Measurements from ENCODE around the gene PDLIM5.
"Not testable (repeated sequence)": the region's sequence is repeated elsewhere in the genome, so short reads cannot be mapped to it uniquely, and the experiment has no call there.

Gene PDLIM5

DNA sequence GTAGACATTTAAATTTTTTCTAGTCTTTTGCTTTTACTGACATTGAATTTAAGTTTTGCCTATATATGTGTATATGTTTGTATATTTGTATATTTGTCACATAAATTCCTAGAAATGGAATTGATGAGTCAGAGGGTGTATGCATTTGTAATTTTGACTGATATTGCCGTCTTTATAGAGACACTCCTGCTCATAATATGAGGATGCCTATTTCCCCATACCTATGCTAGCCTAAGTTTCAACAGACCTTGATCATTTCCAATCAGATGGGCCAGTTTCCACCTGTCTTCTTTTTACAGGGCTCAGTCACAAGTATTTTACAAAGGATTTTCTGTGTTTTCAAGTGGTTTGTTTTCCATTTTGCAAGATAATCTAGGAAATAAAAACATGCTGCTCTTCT is 10.8 kb downstream of the PDLIM5 start:
- ATAC-seq (replicated peaks) (no peak), DNase-seq (no peak)
- no peaks in the 10 kb centered on the region for H3K27me3 Mint-ChIP-seq

DNA sequence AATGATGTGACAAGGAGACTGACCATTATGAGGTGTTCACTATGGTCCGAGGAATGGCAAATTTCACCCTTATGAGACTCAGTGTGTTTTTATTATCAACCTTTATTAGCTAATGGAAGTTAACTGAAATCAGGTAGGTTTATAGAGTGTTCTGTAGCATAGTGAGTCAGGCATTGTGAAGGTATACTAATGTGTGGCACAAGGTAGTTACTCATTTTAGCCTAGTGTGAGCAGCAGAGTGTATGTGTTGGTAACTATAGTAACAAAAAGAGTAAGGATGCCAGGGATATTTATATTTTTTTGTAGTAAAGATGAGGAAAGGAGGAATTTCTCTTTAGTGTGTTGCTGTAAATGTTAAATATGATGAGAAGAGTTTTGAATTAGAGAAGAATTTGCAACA is 12.0 kb downstream of the PDLIM5 start:
- Mint-ChIP-seq H3K9me3 (no peaks in the 10 kb centered on the region), H3K36me3 (peaks cover 0 to 13% of the 10 kb centered on the region in 2 donors), H3K4me1 (peaks cover 12 to 15% of the 10 kb centered on the region in 2 donors), H3K27ac (no peak overlapping the region), H3K4me3 (no peak overlapping the region), H3K27me3 (no peaks in the 10 kb centered on the region)
- DNase-seq = no peak
- ATAC-seq (replicated peaks) = peak in 1 of 2 donors; percentile 38

More for the DNA sequence above, 10.8 kb downstream of the PDLIM5 start:
- Mint-ChIP-seq H3K9me3 (no peaks in the 10 kb centered on the region), H3K4me1 (peaks cover 13 to 16% of the 10 kb centered on the region in 2 donors), H3K27ac (no peak overlapping the region), H3K36me3 (peaks cover 0 to 13% of the 10 kb centered on the region in 2 donors), H3K4me3 (no peak overlapping the region)

DNA sequence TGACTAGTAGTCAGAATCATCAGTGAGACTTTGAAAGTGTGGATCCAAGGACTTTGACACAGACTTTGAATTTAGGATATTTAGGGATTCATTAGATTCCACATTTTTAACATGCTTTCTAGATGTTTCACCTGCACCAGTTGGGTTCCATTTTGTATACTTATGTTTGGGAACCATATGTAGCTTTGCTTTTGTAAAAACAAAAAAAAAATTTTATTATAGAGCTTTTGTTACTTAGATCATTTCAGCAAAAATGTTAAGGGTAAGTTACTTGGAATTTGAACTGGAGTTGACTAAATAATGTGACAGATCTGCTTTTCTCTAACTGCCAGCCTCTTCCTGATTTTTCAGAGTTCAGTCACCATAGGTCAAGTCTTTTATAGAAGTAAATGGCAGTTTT is 14.6 kb downstream of the PDLIM5 start:
- H3K4me3 Mint-ChIP-seq = no peak overlapping the region

DNA sequence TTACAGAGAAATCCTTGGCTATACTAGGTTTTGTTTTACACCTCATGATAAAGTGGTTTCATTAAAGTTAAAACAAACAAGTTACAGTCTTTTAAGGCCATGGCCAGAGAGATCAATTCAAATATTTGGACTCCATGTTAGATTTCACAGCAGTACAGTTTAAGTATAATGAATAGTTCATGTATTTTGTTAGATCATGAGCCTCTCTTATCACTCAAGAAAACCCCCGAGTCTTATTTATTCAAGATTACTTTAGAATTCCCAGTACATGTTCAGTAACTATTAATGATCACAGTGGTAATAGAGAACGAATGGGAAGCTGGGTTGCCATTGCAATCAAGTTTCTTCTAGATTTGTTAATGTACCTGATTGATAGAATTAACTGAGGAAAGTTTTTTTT is 15.2 kb downstream of the PDLIM5 start:
- peaks cover 11 to 23% of the 10 kb centered on the region in 2 donors for H3K4me1 Mint-ChIP-seq
- DNase-seq (no peak), ATAC-seq (replicated peaks) (no peak)
- H3K4me3 Mint-ChIP-seq = no peak overlapping the region
- no peaks in the 10 kb centered on the region for H3K27me3 Mint-ChIP-seq
- H3K27ac Mint-ChIP-seq = no peak overlapping the region
- peaks cover 4 to 17% of the 10 kb centered on the region in 2 donors for H3K36me3 Mint-ChIP-seq
- no peaks in the 10 kb centered on the region for H3K9me3 Mint-ChIP-seq

More for the DNA sequence above, 14.6 kb downstream of the PDLIM5 start:
- DNase-seq = no peak
- no peak for ATAC-seq (replicated peaks)
- Mint-ChIP-seq H3K9me3 (no peaks in the 10 kb centered on the region), H3K27me3 (no peaks in the 10 kb centered on the region), H3K4me1 (peaks cover 11 to 23% of the 10 kb centered on the region in 2 donors), H3K36me3 (peaks cover 4 to 17% of the 10 kb centered on the region in 2 donors), H3K27ac (no peak overlapping the region)

DNA sequence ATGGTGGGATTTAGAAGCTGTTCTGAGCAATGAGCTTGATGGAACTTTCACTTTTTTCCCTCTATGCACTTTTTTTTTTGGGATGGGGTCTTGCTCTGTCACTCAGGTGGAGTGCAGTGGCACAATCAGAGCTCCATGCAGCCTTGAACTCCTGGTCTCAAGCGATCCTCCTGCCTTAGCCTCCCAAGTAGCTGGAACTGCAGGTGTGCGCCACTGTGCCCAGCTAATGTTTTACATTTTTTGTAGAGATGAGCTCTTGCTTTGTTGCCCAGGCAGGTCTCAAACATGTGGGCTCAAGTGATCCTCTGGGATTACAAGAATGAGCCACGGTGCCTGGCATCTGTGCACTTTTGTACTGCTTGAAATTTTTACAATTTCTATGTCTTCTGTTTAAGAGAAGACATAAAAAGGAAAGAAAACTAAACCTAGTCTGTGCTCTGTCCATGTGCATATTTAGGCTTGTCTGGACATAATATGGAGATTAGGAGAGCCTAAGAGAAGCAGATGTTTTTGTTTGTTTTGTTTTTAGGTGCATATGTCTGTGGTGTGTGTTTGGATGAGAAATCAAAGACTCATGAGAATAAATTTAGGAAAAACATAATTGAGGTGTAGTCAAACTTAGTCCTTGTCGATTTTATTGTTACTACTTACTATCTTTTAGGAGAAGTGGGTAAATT is 16.5 kb downstream of the PDLIM5 start:
- Mint-ChIP-seq H3K27ac (no peak overlapping the region), H3K9me3 (peaks cover 0 to 3% of the 10 kb centered on the region in 2 donors), H3K4me3 (no peak overlapping the region), H3K27me3 (no peaks in the 10 kb centered on the region), H3K36me3 (peaks cover 4 to 17% of the 10 kb centered on the region in 2 donors), H3K4me1 (peaks cover 11 to 22% of the 10 kb centered on the region in 2 donors)
- ATAC-seq (replicated peaks) (no peak), DNase-seq (no peak)

DNA sequence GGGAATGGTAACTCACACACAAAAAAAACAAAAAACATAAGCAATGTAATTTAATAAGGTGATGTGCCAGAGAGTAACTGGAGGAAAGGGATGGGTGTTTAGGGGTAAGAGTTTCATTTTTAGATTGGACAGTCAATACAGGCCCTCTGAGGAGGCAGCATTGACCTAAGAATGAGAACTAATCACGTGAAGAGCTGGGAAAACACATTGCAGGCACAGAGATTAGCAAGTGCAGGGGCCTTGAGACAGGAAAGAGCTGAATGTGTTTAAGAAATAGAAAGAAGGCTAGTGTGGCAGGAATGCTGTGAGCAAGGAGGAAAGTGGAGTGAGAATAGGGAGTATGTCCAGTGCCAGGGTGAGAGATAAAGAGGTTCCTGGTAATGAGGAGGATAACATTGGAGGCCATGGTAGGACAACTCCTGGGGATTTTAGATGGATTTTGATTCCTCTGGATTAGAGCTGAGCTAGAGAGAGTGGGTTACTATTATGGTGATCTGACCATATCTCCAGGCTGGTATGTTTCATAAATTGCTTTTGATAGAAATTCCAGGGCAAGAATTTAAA is 17.6 kb downstream of the PDLIM5 start:
- H3K27ac Mint-ChIP-seq = no peak overlapping the region
- H3K27me3 Mint-ChIP-seq = no peaks in the 10 kb centered on the region
- DNase-seq = no peak
- no peak for ATAC-seq (replicated peaks)
- peaks cover 9 to 17% of the 10 kb centered on the region in 2 donors for H3K4me1 Mint-ChIP-seq
- H3K9me3 Mint-ChIP-seq = peaks cover 0 to 3% of the 10 kb centered on the region in 2 donors
- H3K4me3 Mint-ChIP-seq = no peak overlapping the region
- peaks cover 4 to 17% of the 10 kb centered on the region in 2 donors for H3K36me3 Mint-ChIP-seq

DNA sequence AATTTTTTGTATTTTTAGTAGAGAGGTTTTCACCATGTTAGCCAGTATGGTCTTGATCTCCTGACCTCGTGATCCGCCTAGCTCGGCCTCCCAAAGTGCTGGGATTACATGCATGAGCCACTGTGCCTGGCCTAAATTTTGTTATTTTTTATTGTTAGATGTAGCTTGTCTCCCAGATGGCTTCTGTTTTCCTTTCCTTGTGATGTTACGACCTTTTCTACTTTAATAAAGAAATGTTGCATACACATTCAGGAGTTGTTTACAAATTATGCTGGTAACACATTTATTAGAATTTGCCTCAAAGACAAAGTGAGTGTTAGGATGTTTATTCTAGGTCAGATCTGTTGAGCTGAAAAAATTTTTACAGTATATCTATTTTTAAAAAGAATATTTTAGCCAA is 18.4 kb downstream of the PDLIM5 start:
- DNase-seq = no peak
- Mint-ChIP-seq H3K4me3 (no peak overlapping the region), H3K9me3 (peaks cover 0 to 3% of the 10 kb centered on the region in 2 donors), H3K27me3 (no peaks in the 10 kb centered on the region), H3K4me1 (peaks cover 9 to 17% of the 10 kb centered on the region in 2 donors), H3K27ac (no peak overlapping the region), H3K36me3 (peaks cover 4 to 17% of the 10 kb centered on the region in 2 donors)
- no peak for ATAC-seq (replicated peaks)

DNA sequence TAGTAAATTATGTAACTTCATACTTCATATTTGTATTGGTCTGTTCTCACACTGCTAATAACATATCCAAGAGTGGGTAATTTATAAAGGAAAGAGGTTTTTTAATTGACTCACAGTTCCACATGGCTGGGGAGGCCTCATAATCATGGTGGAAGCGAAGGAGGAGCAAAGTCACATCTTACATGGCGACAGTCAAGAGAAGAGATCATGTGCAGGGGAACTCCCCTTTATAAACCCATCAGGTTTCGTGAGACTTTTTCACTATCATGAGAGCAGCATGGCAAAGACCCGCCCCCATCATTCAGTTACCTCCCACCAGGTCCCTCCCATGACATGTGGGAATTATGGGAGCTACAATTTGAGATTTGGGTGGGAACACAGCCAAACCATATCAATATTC is 19.0 kb downstream of the PDLIM5 start:
- Mint-ChIP-seq H3K4me1 (peaks cover 7 to 13% of the 10 kb centered on the region in 2 donors), H3K36me3 (peaks cover 4 to 14% of the 10 kb centered on the region in 2 donors)
- not testable (repeated sequence) for H3K4me3 Mint-ChIP-seq; DNase-seq; H3K27ac Mint-ChIP-seq; H3K27me3 Mint-ChIP-seq; ATAC-seq (replicated peaks); H3K9me3 Mint-ChIP-seq

DNA sequence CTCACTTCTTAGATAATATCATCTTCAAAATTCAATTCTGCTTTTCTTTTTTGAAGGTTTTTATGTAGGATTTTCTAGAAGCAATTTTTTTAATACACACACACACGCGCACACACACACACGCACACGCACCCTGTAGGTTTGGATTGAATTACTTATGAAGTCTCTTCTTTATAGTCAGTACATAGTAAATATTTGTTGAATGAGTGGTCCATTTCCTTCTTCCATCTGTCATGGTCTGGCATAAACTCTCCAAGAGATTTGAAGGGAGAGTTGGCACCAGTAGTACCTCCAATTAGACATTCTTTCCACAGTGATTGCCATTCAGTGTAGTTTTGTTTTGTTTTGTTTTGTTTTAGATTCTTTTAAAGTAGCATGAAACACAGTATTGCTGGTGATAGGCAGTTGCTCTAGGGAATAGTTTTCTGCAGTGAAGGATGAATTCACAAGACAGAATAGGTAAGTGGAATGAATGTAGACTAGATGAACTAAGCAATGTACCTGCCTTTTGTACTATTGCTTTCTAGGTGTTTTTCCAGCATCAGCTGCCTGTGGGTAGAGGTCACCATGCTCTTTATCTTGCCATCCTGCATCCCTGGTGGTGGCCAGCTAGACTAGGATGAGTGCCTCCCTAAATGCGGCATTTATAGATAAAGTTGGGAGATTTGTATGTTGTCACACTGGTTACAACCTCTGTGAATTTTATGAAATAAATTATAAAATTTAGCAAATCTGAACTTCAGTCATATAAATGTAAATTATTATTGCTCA is 20.5 kb downstream of the PDLIM5 start:
- DNase-seq = no peak
- no peak for ATAC-seq (replicated peaks)

DNA sequence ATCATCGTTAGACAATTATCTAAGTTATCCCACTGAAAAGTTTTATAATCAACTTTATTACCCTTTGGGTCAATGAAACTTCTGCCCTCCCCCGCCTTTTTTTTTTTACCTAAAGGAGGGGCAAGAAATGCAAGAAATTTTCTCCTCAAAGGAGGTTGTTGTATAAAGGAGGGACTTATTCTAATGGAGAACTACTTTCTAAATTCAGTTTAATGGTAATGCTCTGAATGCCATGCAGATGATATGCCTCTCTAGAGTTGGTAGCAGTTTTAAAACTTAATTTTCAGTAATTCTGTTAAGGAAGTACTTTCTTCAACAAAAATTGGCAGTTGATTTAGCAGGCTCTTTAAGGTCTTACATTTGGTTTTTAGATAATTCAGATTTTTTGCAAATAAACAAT is 23.3 kb downstream of the PDLIM5 start:
- H3K36me3 Mint-ChIP-seq = peaks cover 6 to 7% of the 10 kb centered on the region in 2 donors
- H3K4me3 Mint-ChIP-seq = no peak overlapping the region
- peaks cover 2 to 4% of the 10 kb centered on the region in 2 donors for H3K4me1 Mint-ChIP-seq

More for the DNA sequence above, 20.5 kb downstream of the PDLIM5 start:
- H3K36me3 Mint-ChIP-seq = peaks cover 4 to 12% of the 10 kb centered on the region in 2 donors
- no peak overlapping the region for H3K4me3 Mint-ChIP-seq
- H3K27me3 Mint-ChIP-seq = no peaks in the 10 kb centered on the region
- H3K4me1 Mint-ChIP-seq = peaks cover 7 to 11% of the 10 kb centered on the region in 2 donors
- H3K9me3 Mint-ChIP-seq = peaks cover 0 to 3% of the 10 kb centered on the region in 2 donors
- H3K27ac Mint-ChIP-seq = no peak overlapping the region

DNA sequence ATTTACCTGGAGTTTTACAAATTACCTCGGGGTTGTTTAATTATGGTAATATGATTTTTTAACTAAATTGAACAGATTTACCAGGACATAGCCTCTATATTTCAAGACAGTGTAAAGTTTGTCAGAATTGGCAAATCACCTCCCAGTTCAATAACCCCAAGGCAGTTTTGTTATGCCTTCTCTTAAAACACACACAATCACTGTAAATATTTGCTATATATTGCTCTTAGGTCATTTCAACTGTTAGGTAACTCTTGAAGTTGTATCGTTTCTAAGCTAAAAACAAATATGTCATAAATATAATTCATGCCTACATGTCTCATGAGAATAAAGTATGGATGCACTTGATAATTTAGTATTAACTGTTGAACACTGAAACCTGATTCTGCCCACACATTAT is 24.1 kb downstream of the PDLIM5 start:
- Mint-ChIP-seq H3K36me3 (peaks cover 4 to 5% of the 10 kb centered on the region in 2 donors), H3K9me3 (peaks cover 0 to 3% of the 10 kb centered on the region in 2 donors), H3K27me3 (no peaks in the 10 kb centered on the region), H3K4me1 (peaks cover 2 to 4% of the 10 kb centered on the region in 2 donors), H3K27ac (no peak overlapping the region), H3K4me3 (no peak overlapping the region)
- ATAC-seq (replicated peaks) (no peak), DNase-seq (no peak)

More for the DNA sequence above, 23.3 kb downstream of the PDLIM5 start:
- ATAC-seq (replicated peaks) = no peak
- H3K9me3 Mint-ChIP-seq = peaks cover 0 to 3% of the 10 kb centered on the region in 2 donors
- no peaks in the 10 kb centered on the region for H3K27me3 Mint-ChIP-seq
- no peak for DNase-seq
- H3K27ac Mint-ChIP-seq = no peak overlapping the region

DNA sequence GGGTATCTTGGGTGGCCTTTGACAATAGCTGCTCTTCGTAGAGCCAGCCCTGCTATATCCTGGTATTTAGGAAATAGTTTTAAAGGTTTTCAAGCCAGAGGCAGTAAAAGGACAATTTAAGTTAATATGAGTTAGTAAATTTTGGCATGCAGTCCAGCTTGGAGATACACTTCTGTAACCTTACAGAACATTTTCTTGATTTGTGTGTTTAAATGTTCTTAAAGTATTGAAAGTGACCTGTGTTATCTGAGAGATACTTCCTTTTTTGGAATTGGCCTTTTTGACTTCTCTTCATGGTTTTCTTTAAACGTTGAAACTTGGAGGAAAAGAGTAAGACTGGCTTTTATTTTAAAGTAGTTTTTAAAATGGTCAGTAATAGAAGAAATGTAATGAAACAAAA is 25.5 kb downstream of the PDLIM5 start:
- Mint-ChIP-seq H3K36me3 (peaks cover 2 to 3% of the 10 kb centered on the region in 2 donors), H3K27ac (no peak overlapping the region), H3K4me3 (no peak overlapping the region), H3K27me3 (no peaks in the 10 kb centered on the region), H3K4me1 (peaks cover 2 to 4% of the 10 kb centered on the region in 2 donors), H3K9me3 (peaks cover 0 to 3% of the 10 kb centered on the region in 2 donors)
- no peak for ATAC-seq (replicated peaks)
- no peak for DNase-seq

DNA sequence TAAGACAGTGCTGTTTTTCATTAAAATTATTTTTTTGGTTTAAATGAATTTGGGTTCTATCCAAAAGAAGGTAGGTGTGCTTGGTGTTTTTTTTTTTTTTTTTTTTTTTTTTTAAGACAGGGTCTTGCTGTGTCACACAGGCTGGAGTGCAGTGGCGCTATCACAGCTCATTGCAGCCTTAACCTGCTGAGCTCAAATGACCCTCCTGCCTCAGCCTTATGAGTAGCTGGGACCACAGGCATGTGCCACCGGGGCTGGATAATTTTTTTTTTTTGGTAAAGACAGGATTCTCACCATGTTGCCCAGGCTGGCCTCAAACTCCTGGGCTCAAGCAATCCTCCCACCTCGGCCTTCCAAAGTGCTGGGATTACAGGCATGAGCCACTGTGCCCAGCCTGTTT is 27.1 kb downstream of the PDLIM5 start:
- ATAC-seq (replicated peaks); H3K9me3 Mint-ChIP-seq; H3K27me3 Mint-ChIP-seq; H3K36me3 Mint-ChIP-seq; H3K4me3 Mint-ChIP-seq; DNase-seq; H3K4me1 Mint-ChIP-seq; H3K27ac Mint-ChIP-seq: not testable (repeated sequence)

DNA sequence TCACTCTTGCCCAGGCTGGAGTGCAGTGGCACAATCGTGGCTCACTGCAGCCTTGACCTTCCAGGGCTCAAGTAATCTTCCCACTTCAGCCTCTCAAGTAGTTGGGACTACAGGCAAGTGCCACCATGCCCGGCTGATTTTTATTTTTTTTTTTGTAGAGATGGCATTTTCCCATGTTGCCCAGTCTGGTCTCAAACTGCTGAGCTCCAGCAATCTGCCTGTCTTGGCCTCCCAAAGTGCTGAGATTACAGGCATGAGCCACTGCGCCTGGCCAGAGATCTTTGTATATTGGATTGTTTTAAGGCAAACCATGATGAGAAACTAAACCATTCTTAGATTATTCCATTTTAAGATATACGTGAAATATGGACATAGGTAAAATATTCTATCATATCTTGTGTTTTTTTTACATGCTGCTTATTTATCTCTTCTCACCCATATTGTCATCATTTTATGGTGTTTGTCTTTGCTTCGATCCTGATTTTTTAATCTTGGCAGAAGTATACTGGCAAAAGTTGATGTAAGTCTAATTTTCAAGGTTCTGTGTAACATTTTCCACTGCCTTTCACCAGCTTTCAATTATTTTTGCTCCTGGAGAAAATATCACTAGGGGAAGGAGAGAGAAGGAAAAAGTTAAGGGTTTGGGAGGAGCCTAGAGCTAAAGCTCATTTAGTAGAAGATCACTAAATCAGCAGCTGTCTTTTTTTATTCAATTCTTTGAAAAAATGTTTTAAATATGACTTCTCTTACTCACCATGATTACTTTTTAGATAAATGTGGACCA is 27.8 kb downstream of the PDLIM5 start:
- Mint-ChIP-seq H3K27ac (no peak overlapping the region), H3K36me3 (peaks cover 1 to 2% of the 10 kb centered on the region in 2 donors), H3K9me3 (no peaks in the 10 kb centered on the region), H3K27me3 (no peaks in the 10 kb centered on the region), H3K4me3 (no peak overlapping the region), H3K4me1 (peaks cover 2 to 4% of the 10 kb centered on the region in 2 donors)
- ATAC-seq (replicated peaks) (no peak), DNase-seq (no peak)
